OCI-LY3 (cell line): ENCODE data around the gene AKT3.
"Not testable (repeated sequence)": the region's sequence is repeated elsewhere in the genome, so short reads cannot be mapped to it uniquely, and the experiment has no call there.

Experiments
- H2AFZ ChIP-seq: fragments of 200-600, 300-600 bp; shearing (Covaris generic); 2 replicates; pipeline ENCODE4 v1.6.0; 2014; ENCODE audit warnings: antibody characterized with exemption, low read depth, low read length
- H3K27ac ChIP-seq: fragments of 200-600, 300-600 bp; sonication (generic); 2 replicates; pipeline ENCODE4 v1.5.1; 2014; ENCODE audit warnings: mild to moderate bottlenecking, low read length, moderate library complexity, mixed read lengths
- H3K27me3 ChIP-seq: fragments of 200-600, 300-600 bp; sonication (generic); 2 replicates; pipeline ENCODE4 v1.6.1; 2014; ENCODE audit warnings: low read depth, low read length, mixed read lengths
- H3K36me3 ChIP-seq: fragments of 200-600, 300-600 bp; sonication (generic); replicated peaks from 2 replicates; pipeline ENCODE3; 2014; ENCODE audit warnings: low read depth, low read length, mixed read lengths
- H3K4me1 ChIP-seq: fragments of 300-600, 200-600 bp; sonication (generic); 2 replicates; pipeline ENCODE4 v1.6.1; 2014; ENCODE audit warnings: low read length, mixed read lengths
- H3K4me2 ChIP-seq: fragments of 200-600, 300-600 bp; sonication (generic); 2 replicates; pipeline ENCODE4 v1.6.1; 2014; ENCODE audit warnings: low read length, mixed read lengths
- H3K4me3 ChIP-seq: fragments of 300-600, 200-600 bp; sonication (generic); 2 replicates; pipeline ENCODE4 v1.5.1; 2014; ENCODE audit warnings: antibody characterized with exemption, mild to moderate bottlenecking, low read length, moderate library complexity
- H3K79me2 ChIP-seq: fragments of 300-600, 200-600 bp; shearing (Covaris generic); 2 replicates; pipeline ENCODE4 v1.6.1; 2014; ENCODE audit warnings: mild to moderate bottlenecking, low read length, mixed read lengths
- H3K9ac ChIP-seq: fragments of 300-600, 200-600 bp; shearing (Covaris generic); 2 replicates; pipeline ENCODE4 v1.6.0; 2014; ENCODE audit warnings: mild to moderate bottlenecking, low read length, moderate library complexity
- H3K9me3 ChIP-seq: fragments of 200-600, 300-600 bp; shearing (Covaris generic); 2 replicates; pipeline ENCODE4 v1.6.1; 2014; ENCODE audit warnings: low read length, mixed read lengths; ENCODE audit not compliant: insufficient read depth
- H4K20me1 ChIP-seq: fragments of 200-600, 300-600 bp; sonication (generic); 2 replicates; pipeline ENCODE4 v1.6.1; 2016; ENCODE audit warnings: low read length, mixed read lengths; ENCODE audit not compliant: insufficient read depth
- CTCF ChIP-seq: fragments of 200-600, 300-600 bp; sonication (generic); IDR thresholded peaks from 2 replicates; pipeline ENCODE4 v1.5.1; 2014; ENCODE audit warnings: antibody characterized with exemption, low read length, low read depth
- EZH2phosphoT487 ChIP-seq: fragments of 200-600 bp; shearing (Covaris generic); IDR thresholded peaks from 2 replicates; pipeline ENCODE4 v1.6.1; 2018; ENCODE audit warnings: antibody characterized with exemption, mixed run types, low read depth

Gene AKT3

DNA sequence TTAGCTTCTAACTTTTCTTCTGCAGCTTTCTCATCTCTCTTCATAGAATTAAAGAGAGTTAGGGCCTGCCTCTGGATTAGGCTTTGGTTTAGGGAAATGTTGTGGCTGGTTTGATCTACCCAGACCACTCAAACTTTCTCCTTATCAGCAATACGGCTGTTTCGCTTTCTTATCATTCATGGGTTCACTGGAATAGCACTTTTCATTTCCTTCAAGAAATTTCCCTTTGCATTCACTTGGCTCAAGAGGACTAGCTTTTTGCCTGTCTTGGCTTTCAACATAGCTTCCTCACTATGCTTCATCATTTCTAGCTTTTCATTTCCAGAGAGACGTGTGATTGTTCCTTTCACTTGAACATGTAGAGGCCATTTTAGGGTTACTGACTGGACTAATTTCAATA lies 59.6 kb downstream of the AKT3 start:
- Histone ChIP-seq H3K4me2 (no peak overlapping the region), H3K4me1 (no peaks in the 10 kb centered on the region), H2AFZ (no peak overlapping the region), H4K20me1 (0 out of 2 replicates have a peak, but pooled peaks cover 7% of the 10 kb centered on the region), H3K4me3 (no peak overlapping the region), H3K27ac (no peak overlapping the region), H3K9me3 (no peaks in the 10 kb centered on the region), H3K27me3 (no peaks in the 10 kb centered on the region), H3K36me3 (peaks cover 3% of the 10 kb centered on the region), H3K9ac (no peak overlapping the region), H3K79me2 (no peaks in the 10 kb centered on the region)
- TF ChIP-seq CTCF (no peak), EZH2phosphoT487 (no peak)

GRCh38 chr1:243786531-243786930 lies 63.5 kb downstream of the AKT3 start:
- H3K4me3 ChIP-seq = no peak overlapping the region
- no peaks in the 10 kb centered on the region for H3K27me3 ChIP-seq
- no peaks in the 10 kb centered on the region for H3K4me1 ChIP-seq
- H3K27ac ChIP-seq = no peak overlapping the region
- no peak overlapping the region for H3K4me2 ChIP-seq
- H3K36me3 ChIP-seq = peaks cover 4% of the 10 kb centered on the region
- TF ChIP-seq CTCF = no peak
- H3K79me2 ChIP-seq = no peaks in the 10 kb centered on the region
- no peak overlapping the region for H3K9ac ChIP-seq
- no peaks in the 10 kb centered on the region; the same call in 1 of the 2 replicates for H4K20me1 ChIP-seq
- H2AFZ ChIP-seq = no peak overlapping the region
- H3K9me3 ChIP-seq = no peaks in the 10 kb centered on the region

DNA sequence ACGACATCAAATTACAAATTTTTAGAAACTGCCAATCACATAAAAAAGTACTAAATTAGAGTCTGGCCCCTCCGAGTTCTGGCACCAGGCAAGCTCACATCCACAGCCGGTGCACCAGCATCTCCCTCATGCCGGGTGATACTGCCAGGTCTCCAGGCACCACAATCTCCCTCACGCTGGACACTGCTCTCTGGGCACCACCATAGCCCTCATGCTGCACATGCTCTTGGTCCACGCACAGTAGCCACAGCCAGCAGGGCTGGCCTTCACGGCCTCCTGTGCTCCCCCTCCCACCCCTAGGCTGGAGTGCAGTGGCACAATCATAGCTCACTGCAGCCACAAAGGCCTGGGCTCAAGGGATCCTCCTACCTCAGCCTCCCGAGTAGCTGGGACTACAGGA lies 65.5 kb downstream of the AKT3 start:
- Histone ChIP-seq H3K4me1 (no peaks in the 10 kb centered on the region), H3K79me2 (no peaks in the 10 kb centered on the region), H3K36me3 (peaks cover 4% of the 10 kb centered on the region)

GRCh38 chr1:243783714-243784113 lies 66.3 kb downstream of the AKT3 start:
- no peak overlapping the region for H3K4me3 ChIP-seq
- no peak overlapping the region for H3K9ac ChIP-seq
- TF ChIP-seq EZH2phosphoT487 (no peak), CTCF (no peak)
- H3K4me2 ChIP-seq = no peak overlapping the region
- H2AFZ ChIP-seq = no peak overlapping the region
- no peak overlapping the region for H3K27ac ChIP-seq
- H3K36me3 ChIP-seq = peaks cover 4% of the 10 kb centered on the region
- no peaks in the 10 kb centered on the region; the same call in 1 of the 2 replicates for H4K20me1 ChIP-seq
- H3K79me2 ChIP-seq = no peaks in the 10 kb centered on the region
- no peaks in the 10 kb centered on the region for H3K4me1 ChIP-seq
- H3K27me3 ChIP-seq = no peaks in the 10 kb centered on the region
- H3K9me3 ChIP-seq = no peaks in the 10 kb centered on the region

More for the DNA sequence above, 65.5 kb downstream of the AKT3 start:
- H2AFZ ChIP-seq = no peak overlapping the region
- no peaks in the 10 kb centered on the region; the same call in 1 of the 2 replicates for H4K20me1 ChIP-seq
- no peak overlapping the region for H3K4me3 ChIP-seq
- H3K4me2 ChIP-seq = no peak overlapping the region
- no peak for TF ChIP-seq CTCF
- no peak for TF ChIP-seq EZH2phosphoT487
- no peaks in the 10 kb centered on the region for H3K9me3 ChIP-seq
- H3K27ac ChIP-seq = no peak overlapping the region
- H3K9ac ChIP-seq = no peak overlapping the region
- H3K27me3 ChIP-seq = no peaks in the 10 kb centered on the region

- not testable (repeated sequence) for H3K4me2 ChIP-seq, H3K9ac ChIP-seq, H2AFZ ChIP-seq, H3K4me3 ChIP-seq, H3K79me2 ChIP-seq, H3K27ac ChIP-seq, H3K27me3 ChIP-seq, H3K4me1 ChIP-seq, H3K9me3 ChIP-seq, H4K20me1 ChIP-seq
- H3K36me3 ChIP-seq = peaks cover 11% of the 10 kb centered on the region
These were observed 77.5 kb downstream of the AKT3 start for GRCh38 chr1:243772361-243773050.
